Natural killer cell treated with Interleukin-12 subunit alpha and Interleukin-12 subunit beta and Interleukin-15 and Interleukin-18, amount 100 ng/mL, for 72 hours (primary cell): ENCODE results near the gene CELF3. TPM values are rescaled to one million over a fixed set of nuclear protein-coding genes. Genes with fewer than 3 reads are reported as not detected.
"Not testable (repeated sequence)": the region's sequence is repeated elsewhere in the genome, so short reads cannot be mapped to it uniquely, and the experiment has no call there.

Source experiments
- ATAC-seq, 2 donors: fragments of 150-1000 bp; cut with Tn5 transposase in 1 of 2; sonication (Bioruptor Pico), chemical (Tn5 transposase) in 1 of 2; 2 replicates each; pipeline ENCODE4 v1.10.0; 2021
- DNase-seq: peaks from one replicate; pipeline ENCODE4 v3.0.0; 2022; ENCODE audit warnings: low spot score
- H3K27ac Mint-ChIP-seq, 2 donors: 1 replicate in 1 of 2; 2 replicates in 1 of 2; pipeline ENCODE4 v1.8.0; 2022; ENCODE audit warnings: mixed read lengths in 2 of 2, mild to moderate bottlenecking in 1 of 2, moderate library complexity in 1 of 2
- H3K27me3 Mint-ChIP-seq, 2 donors: 1 replicate in 1 of 2; 2 replicates in 1 of 2; pipeline ENCODE4 v1.8.0; 2022; ENCODE audit warnings: mixed read lengths in 2 of 2
- H3K36me3 Mint-ChIP-seq: one replicate; pipeline ENCODE4 v1.8.0; 2022; ENCODE audit warnings: mixed read lengths
- H3K4me1 Mint-ChIP-seq, 2 donors: 1 replicate in 1 of 2; 2 replicates in 1 of 2; pipeline ENCODE4 v1.8.0; 2022; ENCODE audit warnings: low read depth in 2 of 2, mixed read lengths in 2 of 2, mild to moderate bottlenecking in 1 of 2
- H3K4me3 Mint-ChIP-seq: one replicate; pipeline ENCODE4 v1.8.0; 2022; ENCODE audit warnings: mixed read lengths
- H3K9me3 Mint-ChIP-seq: 2 replicates; pipeline ENCODE4 v1.8.0; 2022; ENCODE audit warnings: mixed read lengths
- total RNA-seq, 2 donors: library from RNA; stranded (reverse); gene quantifications; one replicate each; pipeline ENCODE4 v1.2.3, GENCODE V29; 2022

Gene CELF3
- not detected for total RNA-seq

- no peak within 1 kb of the TSS for H3K4me3 Mint-ChIP-seq
- H3K4me1 Mint-ChIP-seq, result peaks cover 18 to 28% of the 10 kb centered on the region in 2 donors
- H3K36me3 Mint-ChIP-seq, result no peaks in the 10 kb centered on the region
- H3K27me3 Mint-ChIP-seq, result peaks cover 47 to 54% of the 10 kb centered on the region in 2 donors
- no peak for ATAC-seq
- peak; percentile 44 for DNase-seq
- H3K9me3 Mint-ChIP-seq, result no peaks in the 10 kb centered on the region
- H3K27ac Mint-ChIP-seq, result no peak within 1 kb of the TSS
Measured at GRCh38 chr1:151716771-151717631, at the start of gene CELF3. TSS of gene CELF3 (minus strand) at chr1:151716803. CDS start at chr1:151716020, 783 bp downstream.

GRCh38 chr1:151763990-151764389 lies 47.4 kb upstream of the CELF3 start:
- peak overlapping the region; percentile 97 for H3K4me3 Mint-ChIP-seq
- H3K4me1 Mint-ChIP-seq, result peaks cover 23 to 31% of the 10 kb centered on the region in 2 donors

GRCh38 chr1:151762941-151763921 lies 46.6 kb upstream of the CELF3 start, which contains the start of gene MRPL9:
TSS of gene MRPL9 (minus strand) at chr1:151763496. CDS start at chr1:151763479, 17 bp downstream.
- peak within 1 kb of the TSS; percentile 99 for H3K27ac Mint-ChIP-seq
- H3K9me3 Mint-ChIP-seq, result no peaks in the 10 kb centered on the region
- H3K27me3 Mint-ChIP-seq, result no peaks in the 10 kb centered on the region
- peak within 1 kb of the TSS; percentile 97 for H3K4me3 Mint-ChIP-seq
- peak; percentile 99 for ATAC-seq
- H3K36me3 Mint-ChIP-seq, result no peaks in the 10 kb centered on the region
- peak; percentile 86 for DNase-seq
- H3K4me1 Mint-ChIP-seq, result peaks cover 23 to 31% of the 10 kb centered on the region in 2 donors

More at GRCh38 chr1:151763990-151764389, 47.4 kb upstream of the CELF3 start:
- peak overlapping the region; percentile 99 for H3K27ac Mint-ChIP-seq
- DNase-seq (no peak), ATAC-seq (no peak)
- H3K27me3 Mint-ChIP-seq, result no peaks in the 10 kb centered on the region
- H3K36me3 Mint-ChIP-seq, result no peaks in the 10 kb centered on the region
- no peaks in the 10 kb centered on the region for H3K9me3 Mint-ChIP-seq

GRCh38 chr1:151760597-151761385 lies 44.2 kb upstream of the CELF3 start:
- Mint-ChIP-seq H3K27me3 (no peaks in the 10 kb centered on the region), H3K4me1 (peaks cover 37 to 41% of the 10 kb centered on the region in 2 donors), H3K4me3 (no peak overlapping the region), H3K27ac (peak overlapping the region in 1 of 2 donors; percentile 36), H3K9me3 (no peaks in the 10 kb centered on the region), H3K36me3 (no peaks in the 10 kb centered on the region)
- ATAC-seq (no peak), DNase-seq (no peak)

- Mint-ChIP-seq H3K27ac (no peak overlapping the region), H3K36me3 (no peaks in the 10 kb centered on the region), H3K4me1 (peaks cover 31 to 33% of the 10 kb centered on the region in 2 donors), H3K4me3 (no peak overlapping the region), H3K9me3 (no peaks in the 10 kb centered on the region), H3K27me3 (no peaks in the 10 kb centered on the region)
- DNase-seq, result no peak
- ATAC-seq, result no peak
Measured at GRCh38 chr1:151759241-151759640, 42.6 kb upstream of the CELF3 start.

GRCh38 chr1:151756291-151756690 lies 39.7 kb upstream of the CELF3 start:
- no peaks in the 10 kb centered on the region for H3K9me3 Mint-ChIP-seq
- H3K27ac Mint-ChIP-seq, result peak overlapping the region; percentile 43 to 53
- no peak for DNase-seq
- peak; percentile 77 to 86 for ATAC-seq
- H3K4me1 Mint-ChIP-seq, result peaks cover 14 to 19% of the 10 kb centered on the region in 2 donors
- no peaks in the 10 kb centered on the region for H3K36me3 Mint-ChIP-seq
- peaks cover 0 to 3% of the 10 kb centered on the region in 2 donors for H3K27me3 Mint-ChIP-seq
- peak overlapping the region; percentile 43 for H3K4me3 Mint-ChIP-seq

- Mint-ChIP-seq H3K27me3 (peaks cover 11% of the 10 kb centered on the region in 2 donors), H3K27ac (no peak overlapping the region), H3K36me3 (peaks cover 5% of the 10 kb centered on the region), H3K4me1 (peaks cover 0 to 2% of the 10 kb centered on the region in 2 donors), H3K4me3 (no peak overlapping the region), H3K9me3 (no peaks in the 10 kb centered on the region)
- no peak for ATAC-seq
- DNase-seq, result no peak
Measured at GRCh38 chr1:151741516-151741915, 24.9 kb upstream of the CELF3 start.

GRCh38 chr1:151739590-151740355 lies 23.2 kb upstream of the CELF3 start:
- no peaks in the 10 kb centered on the region for H3K9me3 Mint-ChIP-seq
- peak in 1 of 2 donors; percentile 36 for ATAC-seq
- H3K27me3 Mint-ChIP-seq, result peaks cover 3 to 4% of the 10 kb centered on the region in 2 donors
- no peak for DNase-seq
- peaks cover 0 to 2% of the 10 kb centered on the region in 2 donors for H3K4me1 Mint-ChIP-seq
- H3K36me3 Mint-ChIP-seq, result peaks cover 5% of the 10 kb centered on the region
- no peak overlapping the region for H3K4me3 Mint-ChIP-seq
- no peak overlapping the region for H3K27ac Mint-ChIP-seq

GRCh38 chr1:151737479-151737878 lies 20.9 kb upstream of the CELF3 start:
- H3K27ac Mint-ChIP-seq, result no peak overlapping the region
- H3K4me3 Mint-ChIP-seq, result no peak overlapping the region
- DNase-seq (no peak), ATAC-seq (no peak)
- no peaks in the 10 kb centered on the region for H3K9me3 Mint-ChIP-seq
- peaks cover 5% of the 10 kb centered on the region for H3K36me3 Mint-ChIP-seq
- H3K4me1 Mint-ChIP-seq, result peaks cover 0 to 2% of the 10 kb centered on the region in 2 donors
- H3K27me3 Mint-ChIP-seq, result peaks cover 8 to 13% of the 10 kb centered on the region in 2 donors

GRCh38 chr1:151737026-151737425 lies 20.4 kb upstream of the CELF3 start:
- no peak overlapping the region for H3K4me3 Mint-ChIP-seq
- no peaks in the 10 kb centered on the region for H3K9me3 Mint-ChIP-seq
- H3K4me1 Mint-ChIP-seq, result peaks cover 0 to 2% of the 10 kb centered on the region in 2 donors
- H3K27me3 Mint-ChIP-seq, result peaks cover 10 to 18% of the 10 kb centered on the region in 2 donors
- ATAC-seq (no peak), DNase-seq (no peak)
- peaks cover 5% of the 10 kb centered on the region for H3K36me3 Mint-ChIP-seq
- no peak overlapping the region for H3K27ac Mint-ChIP-seq

- not testable (repeated sequence) for H3K4me1 Mint-ChIP-seq, H3K4me3 Mint-ChIP-seq, H3K9me3 Mint-ChIP-seq, H3K36me3 Mint-ChIP-seq, H3K27ac Mint-ChIP-seq, ATAC-seq, DNase-seq
- peaks cover 13 to 29% of the 10 kb centered on the region in 2 donors for H3K27me3 Mint-ChIP-seq
Measured at GRCh38 chr1:151733995-151734394, 17.4 kb upstream of the CELF3 start.

- DNase-seq (no peak), ATAC-seq (no peak)
- Mint-ChIP-seq H3K9me3 (no peaks in the 10 kb centered on the region), H3K27ac (no peak overlapping the region), H3K4me3 (no peak overlapping the region), H3K27me3 (peaks cover 18 to 34% of the 10 kb centered on the region in 2 donors), H3K4me1 (no peaks in the 10 kb centered on the region), H3K36me3 (peaks cover 5% of the 10 kb centered on the region)
Measured at GRCh38 chr1:151733126-151733525, 16.5 kb upstream of the CELF3 start.
